ENCODE results near the gene OTUB2. TPM values are rescaled to one million over a fixed set of nuclear protein-coding genes. Genes with fewer than 3 reads are reported as not detected.

Gene OTUB2
- total RNA-seq, 1 donor from 2014 or later = 1.3 TPM

- TF ChIP-seq CTCF (IDR thresholded peaks at IDR 0.05; ENCODE audit: insufficient read depth, low read length, severe bottlenecking) = no peak
- no peaks in the 10 kb centered on the region for H3K36me3 ChIP-seq (ENCODE audit: control insufficient read depth, insufficient read depth, low read length)
- no peaks in the 10 kb centered on the region for H3K27me3 ChIP-seq (ENCODE audit: control insufficient read depth, insufficient read depth, low read length)
- no peak for DNase-seq (ENCODE audit: low read depth)
- no peak overlapping the region for H3K4me3 ChIP-seq (ENCODE audit: low read depth, low read length)
- no peak for FAIRE-seq
Measured at GRCh38 chr14:94010625-94011024, 15.5 kb upstream of the OTUB2 start.

DNA sequence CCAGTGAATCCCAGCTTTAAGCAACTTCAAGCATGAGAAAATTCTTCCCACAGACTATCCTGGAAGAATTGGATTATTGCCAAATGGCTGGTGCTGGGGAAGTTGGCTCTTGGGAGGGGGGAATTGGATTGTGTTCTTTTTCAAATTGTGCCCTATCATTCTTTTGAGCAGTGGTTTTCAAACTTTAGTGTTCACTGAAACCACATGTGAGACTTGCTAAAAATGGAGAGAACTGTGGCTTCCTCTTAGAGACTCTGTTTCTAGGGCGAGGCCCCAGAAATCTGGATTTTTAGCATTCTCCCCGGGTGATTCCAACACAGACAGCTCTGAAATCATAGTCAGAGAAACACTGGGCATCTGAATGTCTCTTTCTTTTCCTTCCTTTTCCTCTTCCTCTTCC, 14.3 kb upstream of the OTUB2 start:
- H3K36me3 ChIP-seq (ENCODE audit: control insufficient read depth, insufficient read depth, low read length) = no peaks in the 10 kb centered on the region

GRCh38 chr14:94014382-94014781, 11.8 kb upstream of the OTUB2 start:
- DNase-seq (ENCODE audit: low read depth) = no peak
- no peak for FAIRE-seq
- no peak for TF ChIP-seq CTCF (IDR thresholded peaks at IDR 0.05; ENCODE audit: insufficient read depth, low read length, severe bottlenecking)
- H3K27me3 ChIP-seq (ENCODE audit: control insufficient read depth, insufficient read depth, low read length) = peaks cover 3% of the 10 kb centered on the region
- no peaks in the 10 kb centered on the region for H3K36me3 ChIP-seq (ENCODE audit: control insufficient read depth, insufficient read depth, low read length)
- H3K4me3 ChIP-seq (ENCODE audit: low read depth, low read length) = no peak overlapping the region

More for the DNA sequence above, 14.3 kb upstream of the OTUB2 start:
- DNase-seq (ENCODE audit: low read depth) (no peak), FAIRE-seq (no peak)
- no peak for TF ChIP-seq CTCF (IDR thresholded peaks at IDR 0.05; ENCODE audit: insufficient read depth, low read length, severe bottlenecking)
- H3K27me3 ChIP-seq (ENCODE audit: control insufficient read depth, insufficient read depth, low read length) = no peaks in the 10 kb centered on the region
- H3K4me3 ChIP-seq (ENCODE audit: low read depth, low read length) = no peak overlapping the region

DNA sequence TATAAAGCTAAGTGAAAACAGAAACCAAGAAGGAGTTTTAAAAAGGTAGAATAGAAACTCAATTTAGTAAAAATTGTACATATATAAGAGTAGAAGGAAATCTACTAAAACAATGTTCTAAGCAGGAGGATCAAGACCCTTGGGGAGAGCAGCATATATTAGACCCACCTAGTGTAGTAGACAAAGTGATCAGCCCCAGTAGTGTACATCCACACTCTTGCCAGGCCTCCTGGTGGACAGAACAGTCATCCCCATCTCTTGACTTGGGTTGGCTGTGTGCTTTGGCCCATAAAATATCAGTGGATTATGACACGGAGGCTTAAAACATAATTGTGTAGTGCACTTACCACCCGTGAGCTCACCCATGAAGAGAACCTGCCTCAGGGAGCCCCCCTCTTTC, 10.9 kb upstream of the OTUB2 start:
- FAIRE-seq (no peak), DNase-seq (ENCODE audit: low read depth) (no peak)

DNA sequence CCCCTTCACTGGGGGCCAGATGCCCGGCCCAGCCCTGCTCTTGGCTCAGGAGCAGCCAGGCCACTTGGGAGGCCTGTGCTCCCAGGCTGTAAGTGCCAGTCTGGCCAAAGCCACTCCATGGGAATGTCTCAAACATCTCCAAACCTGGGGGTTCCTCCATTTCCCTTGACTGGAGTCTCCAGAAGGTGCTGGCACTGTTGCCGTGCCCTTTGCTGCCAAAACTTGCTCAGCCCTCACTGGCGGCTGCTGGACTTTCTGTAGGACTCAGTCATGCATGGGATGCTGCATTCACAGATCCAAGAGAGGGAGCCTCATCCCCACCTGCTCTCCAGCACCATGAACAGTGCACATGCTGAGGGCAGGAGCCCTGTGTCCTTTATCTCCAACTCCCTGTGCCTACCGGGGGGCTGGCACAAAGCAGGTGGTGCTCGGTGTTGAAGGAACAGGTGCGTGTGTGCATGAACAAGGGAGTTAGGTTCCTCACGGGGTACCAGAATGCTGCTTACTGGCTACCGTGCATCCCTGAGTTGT, 9.6 kb upstream of the OTUB2 start:
- no peak for DNase-seq (ENCODE audit: low read depth)
- no peak for TF ChIP-seq CTCF (IDR thresholded peaks at IDR 0.05; ENCODE audit: insufficient read depth, low read length, severe bottlenecking)
- Histone ChIP-seq H3K4me3 (ENCODE audit: low read depth, low read length) (no peak overlapping the region), H3K27me3 (ENCODE audit: control insufficient read depth, insufficient read depth, low read length) (peaks cover 3% of the 10 kb centered on the region), H3K36me3 (ENCODE audit: control insufficient read depth, insufficient read depth, low read length) (no peaks in the 10 kb centered on the region)
- FAIRE-seq = peak; percentile 50

More for the DNA sequence above, 10.9 kb upstream of the OTUB2 start:
- Histone ChIP-seq H3K36me3 (ENCODE audit: control insufficient read depth, insufficient read depth, low read length) (no peaks in the 10 kb centered on the region), H3K27me3 (ENCODE audit: control insufficient read depth, insufficient read depth, low read length) (peaks cover 3% of the 10 kb centered on the region), H3K4me3 (ENCODE audit: low read depth, low read length) (no peak overlapping the region)
- no peak for TF ChIP-seq CTCF (IDR thresholded peaks at IDR 0.05; ENCODE audit: insufficient read depth, low read length, severe bottlenecking)

DNA sequence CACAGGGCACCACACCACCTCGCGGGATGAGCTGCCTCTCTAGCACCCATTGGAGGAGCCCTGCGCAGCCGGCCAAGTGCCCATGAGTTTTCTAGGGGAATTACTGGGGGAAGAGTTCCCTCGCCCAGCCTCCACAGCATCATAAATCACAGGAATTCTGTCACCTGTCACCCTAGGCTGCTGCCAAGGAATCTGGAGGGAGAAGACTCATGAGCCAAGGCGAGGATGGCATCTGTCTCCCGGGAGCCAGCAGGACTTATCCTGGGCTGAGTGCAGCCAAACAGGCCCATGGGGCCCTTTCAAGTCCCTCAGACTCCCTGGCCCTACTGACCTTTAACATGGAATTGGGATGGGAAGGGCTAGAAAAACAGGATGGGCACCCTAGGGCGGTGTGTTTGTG, 7.8 kb upstream of the OTUB2 start:
- H3K4me3 ChIP-seq (ENCODE audit: low read depth, low read length) = no peak overlapping the region
- no peaks in the 10 kb centered on the region for H3K36me3 ChIP-seq (ENCODE audit: control insufficient read depth, insufficient read depth, low read length)
- no peak for TF ChIP-seq CTCF (IDR thresholded peaks at IDR 0.05; ENCODE audit: insufficient read depth, low read length, severe bottlenecking)
- peaks cover 3% of the 10 kb centered on the region for H3K27me3 ChIP-seq (ENCODE audit: control insufficient read depth, insufficient read depth, low read length)
- DNase-seq (ENCODE audit: low read depth) (no peak), FAIRE-seq (no peak)
